Stimulated activated CD4-positive, alpha-beta T cell treated with anti-CD3 and anti-CD28 coated beads, Interleukin-1b, Interleukin-23, amount 100 ng/mL, for 1 hour (primary cell): ENCODE data around the gene TRANK1.
"Not testable (repeated sequence)": the region's sequence is repeated elsewhere in the genome, so short reads cannot be mapped to it uniquely, and the experiment has no call there.

Experiments used
- DNase-seq, 2 donors: peaks; one replicate each; pipeline ENCODE4 v3.0.0-alpha.2; 2020; ENCODE audit warnings: low read depth in 2 of 2

The TRANK1 gene

GRCh38 chr3:36892457-36893136 is 52.3 kb downstream of the TRANK1 start:
- no peak for DNase-seq

GRCh38 chr3:36891701-36892160 is 53.1 kb downstream of the TRANK1 start:
- no peak for DNase-seq

- not testable (repeated sequence) for DNase-seq
These were observed 53.8 kb downstream of the TRANK1 start for GRCh38 chr3:36891097-36891496.

GRCh38 chr3:36890261-36890660 is 54.6 kb downstream of the TRANK1 start:
- DNase-seq: no peak

DNA sequence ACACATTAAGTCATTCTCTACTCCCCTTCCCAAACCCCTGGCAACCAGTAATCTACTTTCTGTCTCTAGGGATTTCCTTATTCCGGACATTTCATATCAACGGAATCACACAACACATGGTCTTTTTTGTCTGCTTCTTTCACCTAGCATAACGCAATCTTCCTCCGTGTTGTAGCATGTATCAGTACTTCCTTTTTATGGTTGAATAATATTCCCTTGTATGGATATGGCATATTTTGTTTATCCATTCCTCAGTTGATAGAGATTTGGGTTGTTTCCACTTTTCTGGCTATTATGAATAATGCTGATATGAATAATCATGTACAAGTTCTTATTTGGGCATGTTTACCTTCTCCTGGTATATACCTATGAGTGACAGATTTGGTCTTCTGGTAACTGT is 63.1 kb downstream of the TRANK1 start:
- DNase-seq: no peak

DNA sequence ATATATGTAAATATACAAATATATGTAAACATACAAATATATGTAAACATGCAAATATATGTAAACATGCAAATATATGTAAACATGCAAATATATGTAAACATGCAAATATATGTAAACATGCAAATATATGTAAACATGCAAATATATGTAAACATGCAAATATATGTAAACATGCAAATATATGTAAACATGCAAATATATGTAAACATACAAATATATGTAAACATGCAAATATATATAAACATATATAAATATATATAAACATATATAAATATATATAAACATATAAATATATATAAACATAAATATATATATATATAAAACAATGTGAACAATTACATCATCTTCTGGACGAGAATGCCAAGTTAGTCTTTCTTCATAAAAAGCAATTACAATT is 65.0 kb downstream of the TRANK1 start:
- not testable (repeated sequence) for DNase-seq

GRCh38 chr3:36877930-36878685 is 66.7 kb downstream of the TRANK1 start:
- no peak for DNase-seq

DNA sequence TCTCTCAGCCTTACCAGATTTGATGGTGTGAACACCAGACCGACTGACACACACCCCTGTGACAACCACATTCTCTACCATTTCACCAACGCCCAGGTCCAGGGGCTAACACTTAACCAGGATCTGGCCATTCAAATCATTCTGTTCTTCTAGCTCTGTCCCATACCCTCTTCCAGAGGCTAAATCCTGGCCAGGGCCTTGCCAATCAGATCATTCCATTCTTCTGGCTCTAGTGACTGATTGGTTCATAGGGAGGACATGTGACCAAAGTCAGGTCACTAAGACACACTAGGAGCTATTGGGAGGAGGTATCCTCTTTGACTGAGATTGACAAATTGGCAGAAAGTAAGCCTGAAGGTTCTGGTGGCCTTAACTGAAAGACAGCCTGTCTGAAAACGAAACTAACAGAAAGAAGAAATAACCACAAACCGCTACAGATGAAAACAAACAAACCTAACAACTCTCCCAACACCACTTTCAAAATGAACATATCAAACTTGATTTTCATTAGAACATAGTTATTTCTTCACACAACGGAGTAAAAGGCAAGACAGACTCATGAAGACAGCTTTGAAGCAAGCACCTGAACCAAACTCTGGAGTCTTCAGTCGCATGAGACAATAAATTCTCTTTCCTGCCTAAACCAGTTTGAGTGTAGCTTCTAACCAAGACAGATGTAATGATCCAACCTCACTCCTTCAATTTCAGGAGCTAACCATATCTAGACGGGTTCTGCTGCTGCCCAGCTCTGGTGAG is 68.5 kb downstream of the TRANK1 start:
- DNase-seq: no peak

- no peak for DNase-seq
These were observed 69.5 kb downstream of the TRANK1 start for GRCh38 chr3:36875397-36875796.

DNA sequence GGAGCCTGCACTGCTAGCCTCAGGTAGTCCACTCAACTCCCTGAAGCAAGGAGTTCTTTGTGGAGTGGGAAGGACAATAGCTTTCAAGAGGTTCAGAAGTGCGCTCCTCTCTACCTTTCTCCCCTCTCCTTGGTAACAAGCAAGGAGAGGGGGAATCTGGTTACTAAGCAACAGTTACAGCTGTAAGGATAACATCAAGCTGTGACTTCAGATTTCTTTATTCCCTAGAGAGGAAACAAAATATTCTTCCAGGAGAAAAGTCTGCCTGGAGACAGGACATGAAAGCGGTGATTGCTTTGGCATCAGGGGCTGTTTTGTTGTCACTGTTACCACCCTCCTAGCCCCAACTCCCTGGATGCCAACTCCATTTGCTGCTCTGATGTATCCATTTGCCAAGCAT is 70.4 kb downstream of the TRANK1 start:
- DNase-seq: no peak

DNA sequence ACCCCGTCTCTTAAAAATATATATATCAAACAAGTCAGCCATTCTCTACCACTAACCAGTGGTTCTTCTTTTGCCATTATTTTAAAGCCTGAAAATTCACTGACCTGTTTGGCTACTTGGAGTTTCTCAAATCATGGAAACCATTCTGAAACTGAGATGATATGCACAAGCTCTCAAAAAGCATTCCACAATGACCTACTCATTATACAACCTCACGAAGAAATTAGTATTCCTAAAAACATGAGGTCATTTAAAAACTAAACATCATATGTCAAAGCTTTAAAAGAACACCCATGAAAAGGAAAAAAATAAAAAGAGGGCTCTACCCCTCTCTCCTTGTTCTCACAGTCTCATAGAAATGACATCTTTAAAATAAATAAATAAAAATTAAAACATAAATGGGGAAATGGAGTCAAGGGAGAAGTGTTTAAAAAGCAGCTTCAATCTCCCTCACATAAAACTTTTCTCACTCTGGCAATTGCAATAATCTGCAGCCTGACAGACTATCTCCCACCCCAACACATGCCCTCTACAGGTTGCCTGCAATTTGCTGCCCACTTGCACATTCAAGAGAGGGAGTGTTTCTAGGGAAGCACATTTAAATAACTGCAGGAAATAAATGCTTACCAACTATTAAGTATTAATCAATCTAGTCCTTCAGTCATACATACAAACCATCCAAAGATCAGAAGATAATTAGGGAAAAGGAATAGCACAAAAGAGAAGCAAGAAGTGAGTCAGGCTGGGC is 73.3 kb downstream of the TRANK1 start:
- no peak for DNase-seq

- peak in 1 of 2 donors; percentile 16 for DNase-seq
These were observed 76.0 kb downstream of the TRANK1 start for GRCh38 chr3:36868614-36869436.

DNA sequence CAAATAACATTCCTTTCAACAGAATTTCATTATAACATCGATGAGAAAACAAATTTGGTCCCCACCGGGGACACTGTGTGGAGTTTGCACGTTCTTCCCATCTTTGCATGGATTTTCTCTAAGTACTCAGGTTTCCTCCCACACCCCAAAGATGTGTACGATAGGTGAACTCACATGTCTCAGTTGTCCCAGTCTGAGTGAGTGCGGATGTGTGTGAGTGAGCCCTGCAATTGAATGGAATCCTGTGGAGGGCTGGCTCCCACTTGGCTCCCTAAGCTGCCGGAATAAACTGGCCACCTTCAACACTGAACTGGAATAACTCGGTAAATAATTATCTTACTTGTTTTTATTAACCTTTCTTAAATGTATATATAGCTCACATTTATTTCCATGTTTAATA is 77.0 kb downstream of the TRANK1 start:
- DNase-seq: no peak

GRCh38 chr3:36866368-36866767 is 78.5 kb downstream of the TRANK1 start:
- DNase-seq: no peak

GRCh38 chr3:36864180-36865053 is 80.4 kb downstream of the TRANK1 start:
- DNase-seq: no peak

GRCh38 chr3:36862076-36862755 is 82.6 kb downstream of the TRANK1 start:
- DNase-seq: no peak

GRCh38 chr3:36859494-36859893 is 85.4 kb downstream of the TRANK1 start:
- no peak for DNase-seq

DNA sequence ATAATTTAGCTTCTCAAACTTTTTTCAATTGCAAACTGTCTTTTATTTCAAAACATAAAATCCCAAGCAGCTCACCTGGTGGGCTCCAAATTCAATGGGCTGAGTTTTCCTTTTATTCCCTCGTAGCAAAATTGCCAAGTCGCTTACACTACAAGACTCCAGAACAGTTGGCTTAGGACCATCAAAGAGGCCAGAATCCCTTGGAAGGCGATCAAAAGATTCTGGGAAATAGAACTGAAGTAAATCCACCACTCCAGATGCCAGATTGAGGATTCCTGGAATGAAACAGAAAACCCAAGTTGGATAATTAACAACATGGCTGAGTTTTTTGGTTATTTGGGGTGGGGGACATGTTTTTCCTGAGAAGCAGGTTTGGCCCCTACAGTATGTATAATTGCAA is 92.8 kb downstream of the TRANK1 start:
- no peak for DNase-seq

DNA sequence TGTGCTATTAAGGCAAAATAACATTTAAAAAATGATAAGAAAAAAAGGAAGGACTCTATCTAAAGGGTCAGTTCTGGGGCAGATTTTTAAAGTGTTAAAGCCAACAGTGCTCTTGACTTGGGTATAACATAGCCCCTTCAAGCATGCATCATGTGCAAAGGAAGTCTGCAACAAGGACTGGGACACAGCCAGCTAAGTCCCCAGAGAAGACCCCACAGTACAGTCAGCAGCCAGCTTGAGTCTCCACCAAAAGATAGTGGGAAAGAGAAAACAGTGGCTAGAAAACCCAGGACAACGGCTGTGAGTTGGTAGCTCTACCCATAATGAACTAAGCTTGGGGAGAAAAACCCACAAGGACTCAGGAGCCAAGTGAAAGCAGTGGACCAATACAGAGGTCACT is 94.1 kb downstream of the TRANK1 start:
- DNase-seq: no peak
